ENCODE measurements around the gene STK35. TPM values are rescaled to one million over a fixed set of nuclear protein-coding genes. Genes with fewer than 3 reads are reported as not detected.
A peak's percentile ranks its signal among the peaks of the same experiment; 100 is the strongest.

The STK35 gene
- total RNA-seq, 2 donors from 2014 or later = 25.8 to 26.7 TPM

- intact Hi-C loops (cut with DNase I) = no loop called here
- Histone ChIP-seq H3K27me3 (no peaks in the 10 kb centered on the region), H3K27ac (no peak overlapping the region), H3K9ac (ENCODE audit: low read depth in 2 of 2, low read length in 2 of 2) (no peak overlapping the region), H3K9me3 (no peaks in the 10 kb centered on the region), H3K4me3 (no peak overlapping the region), H3K36me3 (peaks cover 10% of the 10 kb centered on the region), H3K4me1 (no peaks in the 10 kb centered on the region)
- DNase-seq = peak; percentile 39
- TF ChIP-seq, protein P1, sequence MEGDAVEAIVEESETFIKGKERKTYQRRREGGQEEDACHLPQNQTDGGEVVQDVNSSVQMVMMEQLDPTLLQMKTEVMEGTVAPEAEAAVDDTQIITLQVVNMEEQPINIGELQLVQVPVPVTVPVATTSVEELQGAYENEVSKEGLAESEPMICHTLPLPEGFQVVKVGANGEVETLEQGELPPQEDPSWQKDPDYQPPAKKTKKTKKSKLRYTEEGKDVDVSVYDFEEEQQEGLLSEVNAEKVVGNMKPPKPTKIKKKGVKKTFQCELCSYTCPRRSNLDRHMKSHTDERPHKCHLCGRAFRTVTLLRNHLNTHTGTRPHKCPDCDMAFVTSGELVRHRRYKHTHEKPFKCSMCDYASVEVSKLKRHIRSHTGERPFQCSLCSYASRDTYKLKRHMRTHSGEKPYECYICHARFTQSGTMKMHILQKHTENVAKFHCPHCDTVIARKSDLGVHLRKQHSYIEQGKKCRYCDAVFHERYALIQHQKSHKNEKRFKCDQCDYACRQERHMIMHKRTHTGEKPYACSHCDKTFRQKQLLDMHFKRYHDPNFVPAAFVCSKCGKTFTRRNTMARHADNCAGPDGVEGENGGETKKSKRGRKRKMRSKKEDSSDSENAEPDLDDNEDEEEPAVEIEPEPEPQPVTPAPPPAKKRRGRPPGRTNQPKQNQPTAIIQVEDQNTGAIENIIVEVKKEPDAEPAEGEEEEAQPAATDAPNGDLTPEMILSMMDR (IDR thresholded peaks at IDR 0.05) = no peak
Observed at GRCh38 chr20:2114990-2115681, 13.5 kb downstream of the STK35 start.

- H3K36me3 ChIP-seq = peaks cover 10% of the 10 kb centered on the region
- no peaks in the 10 kb centered on the region for H3K4me1 ChIP-seq
- H3K9me3 ChIP-seq = no peaks in the 10 kb centered on the region
- DNase-seq = no peak
- no peaks in the 10 kb centered on the region for H3K27me3 ChIP-seq
- H3K9ac ChIP-seq (ENCODE audit: low read depth in 2 of 2, low read length in 2 of 2) = no peak overlapping the region
- no peak overlapping the region for H3K4me3 ChIP-seq
- TF ChIP-seq, protein P1 (IDR thresholded peaks at IDR 0.05) = no peak
- intact Hi-C loops (cut with DNase I) = no loop called here
- H3K27ac ChIP-seq = no peak overlapping the region
Observed at GRCh38 chr20:2116170-2116940, 14.7 kb downstream of the STK35 start.

DNA sequence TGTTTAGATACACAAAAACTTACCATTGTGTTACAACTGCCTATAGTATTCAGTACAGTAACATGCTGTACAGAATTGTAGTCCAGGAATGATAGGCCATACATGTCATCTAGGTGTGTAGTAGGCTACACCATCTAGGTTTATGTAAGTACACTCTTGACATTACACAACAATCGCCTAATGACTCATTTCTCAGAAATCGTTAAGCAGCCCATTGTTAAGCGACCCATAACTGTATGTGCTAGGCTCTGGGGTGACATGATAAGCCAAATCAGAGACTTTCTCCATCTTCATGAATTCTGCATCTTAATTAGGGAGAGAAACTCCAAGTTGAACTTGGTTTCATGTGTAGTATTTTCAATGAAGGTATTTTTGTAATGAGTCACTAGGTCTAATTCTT lies 17.2 kb downstream of the STK35 start:
- TF ChIP-seq, protein P1 (IDR thresholded peaks at IDR 0.05) = no peak
- Histone ChIP-seq H3K9me3 (no peaks in the 10 kb centered on the region), H3K27ac (no peak overlapping the region), H3K4me3 (no peak overlapping the region), H3K4me1 (no peaks in the 10 kb centered on the region), H3K9ac (ENCODE audit: low read depth in 2 of 2, low read length in 2 of 2) (no peak overlapping the region), H3K27me3 (no peaks in the 10 kb centered on the region), H3K36me3 (peaks cover 10% of the 10 kb centered on the region)
- intact Hi-C loops (cut with DNase I) = no loop called here
- DNase-seq = no peak

DNA sequence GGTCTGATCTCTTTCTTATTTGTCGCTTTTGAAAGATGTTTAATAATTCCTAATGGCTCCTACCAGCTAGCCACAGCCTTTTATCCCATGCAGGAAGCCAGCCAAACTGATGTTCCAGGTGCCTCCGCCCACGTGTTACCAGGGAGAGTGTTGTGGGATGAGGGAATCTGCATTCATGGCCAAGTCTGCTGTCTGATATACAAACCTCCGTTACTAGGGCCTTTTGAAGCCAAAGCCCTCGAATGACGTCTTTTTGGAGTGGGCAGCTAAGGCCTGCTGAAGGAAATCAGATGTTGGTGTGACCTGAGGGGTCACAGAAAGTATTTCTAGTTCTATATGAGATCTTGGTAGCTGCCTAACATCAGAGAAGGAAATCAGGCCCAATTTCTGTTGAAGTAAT lies 21.3 kb downstream of the STK35 start:
- intact Hi-C loops (cut with DNase I) = no loop called here
- TF ChIP-seq, protein P1 (IDR thresholded peaks at IDR 0.05) = no peak
- Histone ChIP-seq H3K9ac (ENCODE audit: low read depth in 2 of 2, low read length in 2 of 2) (no peak overlapping the region), H3K4me3 (no peak overlapping the region), H3K9me3 (no peaks in the 10 kb centered on the region), H3K27me3 (no peaks in the 10 kb centered on the region), H3K27ac (no peak overlapping the region), H3K4me1 (no peaks in the 10 kb centered on the region), H3K36me3 (peaks cover 2% of the 10 kb centered on the region)
- no peak for DNase-seq

DNA sequence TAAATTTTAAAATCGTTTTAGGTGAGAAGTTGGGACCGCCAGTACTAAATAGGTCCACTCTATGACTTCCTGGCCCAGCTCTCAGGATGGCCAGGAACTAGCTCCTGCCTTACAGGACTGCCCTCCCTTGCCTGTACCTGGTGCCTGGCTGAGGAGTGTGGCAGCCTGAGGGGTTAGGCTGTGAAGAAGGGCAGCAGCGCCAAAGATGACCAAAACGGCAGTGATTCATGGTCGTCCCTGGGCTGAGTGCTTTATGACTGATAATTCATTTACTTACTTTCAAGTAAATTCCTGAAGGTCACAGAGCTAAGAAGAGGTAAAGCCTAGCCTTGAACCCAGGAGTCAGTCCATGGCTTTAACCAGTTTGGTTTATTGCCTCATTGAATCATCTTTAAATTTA lies 22.1 kb downstream of the STK35 start:
- no peak overlapping the region for H3K9ac ChIP-seq (ENCODE audit: low read depth in 2 of 2, low read length in 2 of 2)
- H3K27ac ChIP-seq = no peak overlapping the region
- intact Hi-C loops (cut with DNase I) = no loop called here
- H3K9me3 ChIP-seq = no peaks in the 10 kb centered on the region
- no peaks in the 10 kb centered on the region for H3K27me3 ChIP-seq
- DNase-seq = no peak
- no peaks in the 10 kb centered on the region for H3K4me1 ChIP-seq
- no peak overlapping the region for H3K4me3 ChIP-seq
- H3K36me3 ChIP-seq = no peaks in the 10 kb centered on the region
- TF ChIP-seq, protein P1 (IDR thresholded peaks at IDR 0.05) = no peak

Measured in colonic mucosa (tissue), 4 donors.